ENCODE data around the gene UCK2. TPM values are rescaled to one million over a fixed set of nuclear protein-coding genes. Genes with fewer than 3 reads are reported as not detected.

The UCK2 gene
- total RNA-seq, 1 donor from 2014 or later: 112 TPM

GRCh38 chr1:165907256-165907857 is 79.9 kb downstream of the UCK2 start:
- H3K27me3 Mint-ChIP-seq (ENCODE audit: insufficient read depth): no peaks in the 10 kb centered on the region
- no peak overlapping the region for H3K4me3 Mint-ChIP-seq
- peaks cover 21% of the 10 kb centered on the region for H3K36me3 Mint-ChIP-seq (ENCODE audit: low read depth)
- H3K9me3 Mint-ChIP-seq: no peaks in the 10 kb centered on the region
- no peak overlapping the region for H3K27ac Mint-ChIP-seq
- DNase-seq (ENCODE audit: low spot score): no peak
- intact Hi-C loops (cut with micrococcal nuclease): no loop called here
- peaks cover 7% of the 10 kb centered on the region for H3K4me1 Mint-ChIP-seq (ENCODE audit: low read depth)

GRCh38 chr1:165910764-165911421 is 83.5 kb downstream of the UCK2 start:
- intact Hi-C loops (cut with micrococcal nuclease): loop anchor here (5.0 kb wide), 1 partner anchor 39 kb away; no protein-coding TSS in a partner anchor
- no peaks in the 10 kb centered on the region for H3K27me3 Mint-ChIP-seq (ENCODE audit: insufficient read depth)
- H3K4me1 Mint-ChIP-seq (ENCODE audit: low read depth): peaks cover 1% of the 10 kb centered on the region
- H3K9me3 Mint-ChIP-seq: no peaks in the 10 kb centered on the region
- no peak overlapping the region for H3K4me3 Mint-ChIP-seq
- no peak overlapping the region for H3K27ac Mint-ChIP-seq
- H3K36me3 Mint-ChIP-seq (ENCODE audit: low read depth): peaks cover 11% of the 10 kb centered on the region
- DNase-seq (ENCODE audit: low spot score): no peak

- no peaks in the 10 kb centered on the region for H3K27me3 Mint-ChIP-seq (ENCODE audit: insufficient read depth)
- H3K4me3 Mint-ChIP-seq: no peak overlapping the region
- H3K9me3 Mint-ChIP-seq: no peaks in the 10 kb centered on the region
- intact Hi-C loops (cut with micrococcal nuclease): loop anchor here (5.0 kb wide), 1 partner anchor 39 kb away; no protein-coding TSS in a partner anchor
- no peaks in the 10 kb centered on the region for H3K4me1 Mint-ChIP-seq (ENCODE audit: low read depth)
- no peak for DNase-seq (ENCODE audit: low spot score)
- peaks cover 11% of the 10 kb centered on the region for H3K36me3 Mint-ChIP-seq (ENCODE audit: low read depth)
- no peak overlapping the region for H3K27ac Mint-ChIP-seq
These were observed 84.3 kb downstream of the UCK2 start for GRCh38 chr1:165911609-165912281.

- Mint-ChIP-seq H3K4me1 (ENCODE audit: low read depth) (no peaks in the 10 kb centered on the region), H3K36me3 (ENCODE audit: low read depth) (peaks cover 9% of the 10 kb centered on the region), H3K9me3 (no peaks in the 10 kb centered on the region), H3K27ac (no peak overlapping the region), H3K27me3 (ENCODE audit: insufficient read depth) (no peaks in the 10 kb centered on the region), H3K4me3 (no peak overlapping the region)
- no peak for DNase-seq (ENCODE audit: low spot score)
- intact Hi-C loops (cut with micrococcal nuclease): loop anchor here (5.0 kb wide), 1 partner anchor 40 kb away; no protein-coding TSS in a partner anchor
These were observed 85.2 kb downstream of the UCK2 start for GRCh38 chr1:165912638-165913037.

- Mint-ChIP-seq H3K36me3 (ENCODE audit: low read depth) (peaks cover 5% of the 10 kb centered on the region), H3K4me3 (no peak overlapping the region), H3K4me1 (ENCODE audit: low read depth) (no peaks in the 10 kb centered on the region), H3K9me3 (no peaks in the 10 kb centered on the region), H3K27ac (no peak overlapping the region), H3K27me3 (ENCODE audit: insufficient read depth) (no peaks in the 10 kb centered on the region)
- intact Hi-C loops (cut with micrococcal nuclease): loop anchor here (1.0 to 5.0 kb wide), 7 partner anchors 42 to 521 kb away; partner anchors contain the start of genes ALDH9A1, TMCO1 and UCK2
- DNase-seq (ENCODE audit: low spot score): peak; percentile 52
These were observed 86.9 kb downstream of the UCK2 start for GRCh38 chr1:165914136-165914798.

GRCh38 chr1:165915480-165915879 is 88.1 kb downstream of the UCK2 start:
- H3K27me3 Mint-ChIP-seq (ENCODE audit: insufficient read depth): no peaks in the 10 kb centered on the region
- no peaks in the 10 kb centered on the region for H3K9me3 Mint-ChIP-seq
- no peak overlapping the region for H3K4me3 Mint-ChIP-seq
- DNase-seq (ENCODE audit: low spot score): no peak
- no peaks in the 10 kb centered on the region for H3K4me1 Mint-ChIP-seq (ENCODE audit: low read depth)
- H3K36me3 Mint-ChIP-seq (ENCODE audit: low read depth): peaks cover under 1% of the 10 kb centered on the region
- intact Hi-C loops (cut with micrococcal nuclease): loop anchor here (2.0 kb wide), 1 partner anchor 523 kb away; no protein-coding TSS in a partner anchor
- no peak overlapping the region for H3K27ac Mint-ChIP-seq

GRCh38 chr1:165915932-165916348 is 88.5 kb downstream of the UCK2 start:
- no peaks in the 10 kb centered on the region for H3K27me3 Mint-ChIP-seq (ENCODE audit: insufficient read depth)
- no peaks in the 10 kb centered on the region for H3K36me3 Mint-ChIP-seq (ENCODE audit: low read depth)
- DNase-seq (ENCODE audit: low spot score): no peak
- H3K4me1 Mint-ChIP-seq (ENCODE audit: low read depth): no peaks in the 10 kb centered on the region
- H3K9me3 Mint-ChIP-seq: no peaks in the 10 kb centered on the region
- no peak overlapping the region for H3K27ac Mint-ChIP-seq
- intact Hi-C loops (cut with micrococcal nuclease): loop anchor here (2.0 kb wide), 1 partner anchor 523 kb away; no protein-coding TSS in a partner anchor
- no peak overlapping the region for H3K4me3 Mint-ChIP-seq

GRCh38 chr1:165917166-165917565 is 89.8 kb downstream of the UCK2 start:
- no peak overlapping the region for H3K27ac Mint-ChIP-seq
- intact Hi-C loops (cut with micrococcal nuclease): no loop called here
- H3K9me3 Mint-ChIP-seq: no peaks in the 10 kb centered on the region
- DNase-seq (ENCODE audit: low spot score): no peak
- no peaks in the 10 kb centered on the region for H3K36me3 Mint-ChIP-seq (ENCODE audit: low read depth)
- no peaks in the 10 kb centered on the region for H3K4me1 Mint-ChIP-seq (ENCODE audit: low read depth)
- H3K27me3 Mint-ChIP-seq (ENCODE audit: insufficient read depth): peaks cover 4% of the 10 kb centered on the region
- no peak overlapping the region for H3K4me3 Mint-ChIP-seq

GRCh38 chr1:165924117-165924516 is 96.7 kb downstream of the UCK2 start:
- Mint-ChIP-seq H3K4me3 (no peak overlapping the region), H3K27me3 (ENCODE audit: insufficient read depth) (peaks cover 23% of the 10 kb centered on the region), H3K27ac (no peak overlapping the region), H3K9me3 (no peaks in the 10 kb centered on the region), H3K36me3 (ENCODE audit: low read depth) (peaks cover 1% of the 10 kb centered on the region), H3K4me1 (ENCODE audit: low read depth) (peaks cover 8% of the 10 kb centered on the region)
- intact Hi-C loops (cut with micrococcal nuclease): loop anchor here (1.0 to 10.0 kb wide), 2 partner anchors 555 to 1131 kb away; no protein-coding TSS in a partner anchor
- no peak for DNase-seq (ENCODE audit: low spot score)

GRCh38 chr1:165925498-165926079 is 98.2 kb downstream of the UCK2 start:
- intact Hi-C loops (cut with micrococcal nuclease): loop anchor here (5.0 to 10.0 kb wide), 2 partner anchors 242 to 1129 kb away; partner anchors contain the start of gene FAM78B
- peaks cover 8% of the 10 kb centered on the region for H3K4me1 Mint-ChIP-seq (ENCODE audit: low read depth)
- no peak for DNase-seq (ENCODE audit: low spot score)
- no peaks in the 10 kb centered on the region for H3K9me3 Mint-ChIP-seq
- no peak overlapping the region for H3K27ac Mint-ChIP-seq
- H3K4me3 Mint-ChIP-seq: no peak overlapping the region
- H3K27me3 Mint-ChIP-seq (ENCODE audit: insufficient read depth): peaks cover 23% of the 10 kb centered on the region
- peaks cover 1% of the 10 kb centered on the region for H3K36me3 Mint-ChIP-seq (ENCODE audit: low read depth)

GRCh38 chr1:165927169-165927568 is 99.8 kb downstream of the UCK2 start:
- no peak overlapping the region for H3K27ac Mint-ChIP-seq
- no peak for DNase-seq (ENCODE audit: low spot score)
- H3K36me3 Mint-ChIP-seq (ENCODE audit: low read depth): peaks cover 1% of the 10 kb centered on the region
- H3K4me1 Mint-ChIP-seq (ENCODE audit: low read depth): peaks cover 8% of the 10 kb centered on the region
- intact Hi-C loops (cut with micrococcal nuclease): loop anchor here (5.0 to 10.0 kb wide), 2 partner anchors 240 to 1128 kb away; partner anchors contain the start of gene FAM78B
- H3K9me3 Mint-ChIP-seq: no peaks in the 10 kb centered on the region
- H3K4me3 Mint-ChIP-seq: no peak overlapping the region
- H3K27me3 Mint-ChIP-seq (ENCODE audit: insufficient read depth): peaks cover 19% of the 10 kb centered on the region

- no peaks in the 10 kb centered on the region for H3K9me3 Mint-ChIP-seq
- no peak overlapping the region for H3K27ac Mint-ChIP-seq
- H3K36me3 Mint-ChIP-seq (ENCODE audit: low read depth): peaks cover 1% of the 10 kb centered on the region
- H3K4me3 Mint-ChIP-seq: no peak overlapping the region
- DNase-seq (ENCODE audit: low spot score): peak; percentile 20
- peaks cover 11% of the 10 kb centered on the region for H3K27me3 Mint-ChIP-seq (ENCODE audit: insufficient read depth)
- intact Hi-C loops (cut with micrococcal nuclease): loop anchor here (1.0 to 10.0 kb wide), 4 partner anchors 239 to 1127 kb away; partner anchors contain the start of gene FAM78B
- peaks cover 8% of the 10 kb centered on the region for H3K4me1 Mint-ChIP-seq (ENCODE audit: low read depth)
These were observed 100.8 kb downstream of the UCK2 start for GRCh38 chr1:165928075-165928731.
